PC-3 (cell line): ENCODE measurements around the gene FEV. TPM values are rescaled to one million over a fixed set of nuclear protein-coding genes. Genes with fewer than 3 reads are reported as not detected.

ENCODE experiments used
- ATAC-seq: fragments of 200-7000 bp; cut with Tn5 transposase; 2 replicates; pipeline ENCODE4 v1.9.1; 2020; ENCODE audit warnings: mild to moderate bottlenecking, moderate library complexity
- BruUV-seq: library from RNA; stranded (reverse); fragments of 400-500 nt; replicated peaks from 2 replicates; lab custom pipeline; 2021; lab: Mats Ljungman, UMichigan
- CTCF ChIA-PET: fragments of 300-600 bp; sonication (Branson Sonifier 250); formaldehyde crosslinking; loops from one replicate; lab custom pipeline; 2022; ENCODE audit warnings: antibody characterized with exemption; lab: Charles Lee
- POLR2A ChIA-PET: fragments of 300-600 bp; sonication (Branson Sonifier 250); formaldehyde crosslinking; loops from one replicate; lab custom pipeline; 2022; ENCODE audit warnings: antibody characterized with exemption; ENCODE audit not compliant: unreplicated experiment; lab: Charles Lee
- DNase-seq: peaks from one replicate; pipeline ENCODE4 v3.0.0-alpha.2; 2015
- H2AFZ ChIP-seq: fragments of 300-600 bp; sonication (generic); 2 replicates; pipeline ENCODE4 v1.6.0; 2016; ENCODE audit warnings: antibody characterized with exemption, low read length
- H3F3A ChIP-seq: fragments of 300-600 bp; sonication (generic); one replicate; pipeline ENCODE4 v1.6.0; 2017; ENCODE audit warnings: antibody characterized with exemption, low read length, control low read depth, mild to moderate bottlenecking; ENCODE audit not compliant: unreplicated experiment
- H3K27ac ChIP-seq: fragments of 300-600 bp; sonication (generic); 2 replicates; pipeline ENCODE4 v1.5.1; 2016; ENCODE audit warnings: mild to moderate bottlenecking, low read length
- H3K27me3 ChIP-seq: fragments of 300-600 bp; sonication (generic); 2 replicates; pipeline ENCODE4 v1.6.1; 2016; ENCODE audit warnings: low read length, mixed read lengths
- H3K36me3 ChIP-seq: fragments of 300-600 bp; sonication (generic); 2 replicates; pipeline ENCODE4 v1.6.1; 2016; ENCODE audit warnings: low read depth, mixed run types, low read length, mixed read lengths
- H3K4me1 ChIP-seq: fragments of 300-600 bp; sonication (generic); 2 replicates; pipeline ENCODE4 v1.5.1; 2016; ENCODE audit warnings: low read length; ENCODE audit not compliant: insufficient read depth
- H3K4me2 ChIP-seq: fragments of 300-600 bp; sonication (generic); 2 replicates; pipeline ENCODE4 v1.6.0; 2016; ENCODE audit warnings: low read length
- H3K4me3 ChIP-seq: fragments of 300-600 bp; sonication (generic); 2 replicates; pipeline ENCODE4 v1.5.1; 2016; ENCODE audit warnings: mild to moderate bottlenecking, low read length, mixed read lengths
- H3K79me2 ChIP-seq: fragments of 300-600 bp; sonication (generic); 2 replicates; pipeline ENCODE4 v1.6.1; 2017; ENCODE audit warnings: low read length, mixed read lengths
- H3K9ac ChIP-seq: fragments of 300-600 bp; sonication (generic); 2 replicates; pipeline ENCODE4 v1.6.0; 2016; ENCODE audit warnings: mild to moderate bottlenecking, low read length
- H3K9me2 ChIP-seq: fragments of 300-600 bp; sonication (generic); replicated peaks from 2 replicates; pipeline ENCODE4 v1.6.1; 2016; ENCODE audit warnings: mixed run types, low read length, mixed read lengths
- H3K9me3 ChIP-seq: fragments of 300-600 bp; sonication (generic); 2 replicates; pipeline ENCODE4 v1.6.1; 2016; ENCODE audit warnings: low read length, mixed read lengths
- H4K20me1 ChIP-seq: fragments of 300-600 bp; sonication (generic); 2 replicates; pipeline ENCODE4 v1.6.1; 2016; ENCODE audit warnings: low read length, mixed read lengths
- CTCF ChIP-seq: fragments of 300-600 bp; sonication (generic); conservative IDR thresholded peaks from 2 replicates; pipeline ENCODE4 v1.5.1; 2017; ENCODE audit warnings: antibody characterized with exemption, low read depth, mild to moderate bottlenecking, low read length
- EZH2 ChIP-seq: fragments of 300-600 bp; sonication (generic); IDR thresholded peaks from one replicate; pipeline ENCODE4 v1.6.1; 2017; ENCODE audit warnings: antibody characterized with exemption, mild to moderate bottlenecking, low read length; ENCODE audit not compliant: unreplicated experiment
- EZH2phosphoT487 ChIP-seq: fragments of 300-600 bp; sonication (generic); IDR thresholded peaks from 2 replicates; pipeline ENCODE4 v1.6.1; 2018; ENCODE audit warnings: mild to moderate bottlenecking, antibody characterized with exemption, low read length, borderline replicate concordance
- intact Hi-C: fragments of 100-400 bp; cut with micrococcal nuclease; formaldehyde crosslinking; loops from 2 replicates; pipeline ENCODE4 v1.9.0; 2023
- total RNA-seq: library from RNA; depleted of rRNA; stranded (reverse); fragments of >200 nt; gene quantifications from 2 replicates; pipeline ENCODE4 v1.2.3, GENCODE V29; 2014

FEV gene
- total RNA-seq, 1 experiment from 2014 or later, result 0.07 TPM

GRCh38 chr2:218970894-218971293 is 14.1 kb downstream of the FEV start:
- no peaks in the 10 kb centered on the region for H3K9me2 ChIP-seq
- ChIA-PET CTCF (no interaction called here), POLR2A (no interaction called here)
- H3K27me3 ChIP-seq, result peaks cover 16% of the 10 kb centered on the region
- H3K9me3 ChIP-seq, result no peaks in the 10 kb centered on the region
- H3K4me2 ChIP-seq, result no peak overlapping the region
- no peaks in the 10 kb centered on the region for H3K36me3 ChIP-seq
- TF ChIP-seq EZH2, result no peak
- TF ChIP-seq EZH2phosphoT487, result no peak
- TF ChIP-seq CTCF, result no peak
- no peak overlapping the region for H2AFZ ChIP-seq
- H3K9ac ChIP-seq, result no peak overlapping the region
- H3K4me1 ChIP-seq, result no peaks in the 10 kb centered on the region
- BruUV-seq, result no TSS peak
- no peak for DNase-seq
- ATAC-seq, result no peak
- H3K79me2 ChIP-seq, result no peaks in the 10 kb centered on the region
- H3K27ac ChIP-seq, result no peak overlapping the region
- intact Hi-C loops, result no loop called here
- no peaks in the 10 kb centered on the region for H4K20me1 ChIP-seq
- no peaks in the 10 kb centered on the region for H3F3A ChIP-seq
- no peak overlapping the region for H3K4me3 ChIP-seq

GRCh38 chr2:218964041-218964771 is 20.8 kb downstream of the FEV start:
- BruUV-seq, result no TSS peak

More at GRCh38 chr2:218964041-218964771, 20.8 kb downstream of the FEV start:
- ChIA-PET POLR2A (interaction anchor here (0.5 kb wide), 1 partner anchor 84 kb away, joined by 5 read pairs; the partner anchor contains the start of gene WNT10A), CTCF (no interaction called here)
- Histone ChIP-seq H3K27me3 (peaks cover 22% of the 10 kb centered on the region), H3K36me3 (no peaks in the 10 kb centered on the region), H3K79me2 (no peaks in the 10 kb centered on the region), H2AFZ (peak overlapping the region; percentile 43; the same call in 1 of the 2 replicates), H3K27ac (peak overlapping the region; percentile 93), H3K9me2 (no peaks in the 10 kb centered on the region), H3K4me3 (no peak overlapping the region; the same call in 1 of the 2 replicates), H3F3A (no peaks in the 10 kb centered on the region), H3K9ac (peak overlapping the region; percentile 61), H3K4me1 (peaks cover 32% of the 10 kb centered on the region), H4K20me1 (no peaks in the 10 kb centered on the region), H3K4me2 (peak overlapping the region; percentile 67), H3K9me3 (no peaks in the 10 kb centered on the region)
- ATAC-seq (peak; percentile 39), DNase-seq (peak; percentile 88)
- TF ChIP-seq EZH2phosphoT487, result no peak
- TF ChIP-seq CTCF, result no peak
- intact Hi-C loops, result no loop called here
